ENCODE data around the gene OCA2.

DNA sequence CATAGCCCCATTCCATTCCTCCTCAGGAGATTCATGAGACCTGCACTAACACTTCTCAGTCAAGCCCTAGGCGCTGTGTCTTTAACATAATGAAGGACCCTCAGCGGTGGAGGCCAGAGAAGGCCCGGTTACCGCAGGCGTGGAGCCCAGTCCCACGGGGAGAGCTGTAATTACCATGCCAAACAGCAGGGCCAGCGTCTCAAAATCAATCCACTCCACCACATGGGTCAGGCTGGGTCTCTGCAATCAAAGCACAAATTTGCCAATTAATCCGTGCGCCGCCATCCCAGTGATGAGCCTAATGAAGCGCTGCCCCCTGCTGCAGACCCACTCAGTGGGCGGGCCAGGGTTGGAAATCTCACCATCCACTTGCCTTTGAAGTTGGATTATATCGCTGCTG, 109.7 kb downstream of the OCA2 start:
- TF ChIP-seq CTCF (IDR thresholded peaks at IDR 0.05; ENCODE audit: insufficient read depth, low read length, poor library complexity, severe bottlenecking), result no peak
- no peak for TF ChIP-seq EZH2phosphoT487 (conservative IDR thresholded peaks at IDR 0.05; ENCODE audit: low read length)
